Adrenal gland (tissue), 5 donors: ENCODE measurements around the gene SPECC1L.
"Not testable (repeated sequence)": the region's sequence is repeated elsewhere in the genome, so short reads cannot be mapped to it uniquely, and the experiment has no call there.

Experiments used
- CTCF ChIP-seq, 6 experiments: fragments of 450-650 bp in 4 of 6; fragments of 200-600 bp in 2 of 6; sonication (generic) in 1 of 6; IDR thresholded peaks; 1 replicate in 5 of 6; 2 replicates in 1 of 6; pipeline versions ENCODE4 v1.5.1 to v1.8.0; 2016 to 2021; ENCODE audit warnings: antibody characterized with exemption in 6 of 6, mild to moderate bottlenecking in 2 of 6, moderate library complexity in 1 of 6
- POLR2A ChIP-seq, 2 donors: fragments of 450-650 bp; IDR thresholded peaks; one replicate each; pipeline ENCODE4 v1.6.1; 2017; ENCODE audit warnings: antibody characterized with exemption in 2 of 2, mild to moderate bottlenecking in 2 of 2, moderate library complexity in 1 of 2
- donor health status: DM: no; HTN: no; CAD: no.

GRCh38 chr22:24300522-24300921, 29.9 kb downstream of the SPECC1L start:
- not testable (repeated sequence) for TF ChIP-seq CTCF, POLR2A (IDR thresholded peaks at IDR 0.05)
